HepG2 (cell line): ENCODE data around the gene CCDC38. TPM values are rescaled to one million over a fixed set of nuclear protein-coding genes. Genes with fewer than 3 reads are reported as not detected.
A peak's percentile ranks its signal among the peaks of the same experiment; 100 is the strongest.

Experiments
- ATAC-seq: fragments of 200-7000 bp; cut with Tn5 transposase; 3 replicates; pipeline ENCODE4 v1.9.1; 2020; ENCODE audit warnings: mild to moderate bottlenecking, moderate library complexity
- BruUV-seq: library from RNA; stranded (reverse); fragments of 400-500 nt; replicated peaks from 2 replicates; lab custom pipeline; 2021; lab: Mats Ljungman, UMichigan
- CTCF ChIA-PET: fragments of 300-600 bp; formaldehyde crosslinking; extraction: SDS; loops from one replicate; lab custom pipeline; 2021; ENCODE audit warnings: low total read pairs, inconsistent platforms, low intra/inter-chr PET ratio; lab: Yijun Ruan, JAX
- POLR2A ChIA-PET: fragments of 350-600 bp; sonication (Branson Sonifier 250); formaldehyde crosslinking; loops from one replicate; lab custom pipeline; 2020; ENCODE audit warnings: antibody characterized with exemption, inconsistent platforms; lab: Yijun Ruan, JAX
- DNase-seq: peaks from one replicate; pipeline ENCODE4 v3.0.0-alpha.2; 2015; ENCODE audit warnings: low spot score
- FAIRE-seq: peaks from 3 replicates; lab custom pipeline; 2011; peaks lifted over from hg19 to GRCh38; lab: Jason Lieb, UNC
- H2AFZ ChIP-seq: one replicate; pipeline ENCODE4 v1.6.1; 2011; ENCODE audit warnings: low read length, inconsistent platforms
- H3K27ac ChIP-seq: fragments of 300-600 bp; 3 replicates; pipeline ENCODE4 v1.8.0; 2011; ENCODE audit warnings: mixed run types, mild to moderate bottlenecking, mixed read lengths, low read length, inconsistent platforms; ENCODE audit not compliant: insufficient read depth; ENCODE audit errors: extremely low read length
- H3K27me3 ChIP-seq, 2 experiments: fragments of 200-600 bp in 1 of 2; 2 replicates in 1 of 2; 3 replicates in 1 of 2; pipeline versions ENCODE4 v1.6.0 to v1.8.0; 2011; ENCODE audit warnings: low read length in 2 of 2, mild to moderate bottlenecking in 2 of 2, moderate library complexity in 2 of 2, inconsistent platforms in 1 of 2; ENCODE audit not compliant: insufficient read depth in 2 of 2, control insufficient read depth in 1 of 2
- H3K36me3 ChIP-seq, 2 experiments: fragments of 200-600 bp in 1 of 2; replicated peaks in 1 of 2; 2 replicates in 1 of 2; 3 replicates in 1 of 2; pipeline versions ENCODE4 v1.5.1 to v1.8.0; 2011; ENCODE audit warnings: low read length in 2 of 2, inconsistent platforms in 1 of 2; ENCODE audit not compliant: insufficient read depth in 2 of 2, control insufficient read depth in 1 of 2
- H3K4me1 ChIP-seq: 2 replicates; pipeline ENCODE4 v1.5.1; 2012; ENCODE audit warnings: low read length, inconsistent platforms; ENCODE audit not compliant: insufficient read depth
- H3K4me2 ChIP-seq: 2 replicates; pipeline ENCODE4 v1.6.0; 2011; ENCODE audit warnings: low read depth, low read length, inconsistent platforms
- H3K4me3 ChIP-seq, 3 experiments: fragments of 200-600 bp in 1 of 3; sonication (generic), shearing (Covaris generic) in 1 of 3; replicated peaks in 1 of 3; 2 replicates each; pipeline ENCODE4 v1.5.1; 2011 to 2016; ENCODE audit warnings: low read length in 3 of 3, inconsistent platforms in 2 of 3, low read depth in 2 of 3, mild to moderate bottlenecking in 2 of 3, control low read depth in 1 of 3, mixed read lengths in 1 of 3; ENCODE audit not compliant: insufficient read depth in 1 of 3
- H3K79me2 ChIP-seq: one replicate; pipeline ENCODE4 v1.6.1; 2011; ENCODE audit warnings: low read length, inconsistent platforms; ENCODE audit not compliant: insufficient read depth
- H3K9ac ChIP-seq: 2 replicates; pipeline ENCODE4 v1.6.0; 2011; ENCODE audit warnings: mild to moderate bottlenecking, low read depth, low read length, inconsistent platforms; ENCODE audit not compliant: insufficient read depth
- H3K9me3 ChIP-seq: 2 replicates; pipeline ENCODE4 v1.5.1; 2012; ENCODE audit warnings: mild to moderate bottlenecking, low read length
- H4K20me1 ChIP-seq: 2 replicates; pipeline ENCODE4 v1.6.0; 2011; ENCODE audit warnings: inconsistent platforms, mild to moderate bottlenecking, low read length, moderate library complexity; ENCODE audit not compliant: insufficient read depth
- CAMTA2 ChIP-seq: sonication (generic); formaldehyde crosslinking; IDR thresholded peaks from 2 replicates; pipeline ENCODE4 v1.4.0; 2020; ENCODE audit warnings: mild to moderate bottlenecking, missing genetic modification reagents, borderline replicate concordance
- EHMT2 ChIP-seq: fragments of 200-600 bp; sonication (generic); IDR thresholded peaks from 2 replicates; pipeline ENCODE4 v1.7.0; 2017; ENCODE audit warnings: antibody characterized with exemption, low read depth, low read length, borderline replicate concordance
- ELF3 ChIP-seq: IDR thresholded peaks from 2 replicates; pipeline ENCODE4 v1.6.1; 2016; ENCODE audit warnings: missing genetic modification reagents, missing compliant biosample characterization
- ESRRA ChIP-seq: sonication (generic); formaldehyde crosslinking; IDR thresholded peaks from 2 replicates; pipeline ENCODE4 v1.5.1; 2020; ENCODE audit warnings: mild to moderate bottlenecking, low read depth, missing genetic modification reagents
- GATAD2A ChIP-seq: IDR thresholded peaks from 2 replicates; pipeline ENCODE4 v1.6.1; 2016
- HHEX ChIP-seq: IDR thresholded peaks from 2 replicates; pipeline ENCODE4 v1.6.1; 2016; ENCODE audit warnings: control low read depth
- HMG20A ChIP-seq: IDR thresholded peaks from 2 replicates; pipeline ENCODE4 v1.6.1; 2016; ENCODE audit warnings: borderline replicate concordance
- HNF4G ChIP-seq, 2 experiments: sonication (generic) in 1 of 2; formaldehyde crosslinking in 1 of 2; IDR thresholded peaks; 2 replicates each; pipeline versions ENCODE4 v1.4.0 to v1.6.1; 2011 to 2020; ENCODE audit warnings: borderline replicate concordance in 2 of 2, low read depth in 2 of 2, mild to moderate bottlenecking in 2 of 2, low read length in 1 of 2, missing genetic modification reagents in 1 of 2, moderate library complexity in 1 of 2
- IKZF4 ChIP-seq: sonication (generic); formaldehyde crosslinking; IDR thresholded peaks from 2 replicates; pipeline ENCODE4 v1.5.1; 2020; ENCODE audit warnings: borderline replicate concordance, mild to moderate bottlenecking, low read depth, missing genetic modification reagents; ENCODE audit errors: not compliant biosample characterization
- LBX2 ChIP-seq: sonication (generic); formaldehyde crosslinking; IDR thresholded peaks from 2 replicates; pipeline ENCODE4 v1.5.0; 2020; ENCODE audit warnings: missing genetic modification reagents, mild to moderate bottlenecking, borderline replicate concordance
- MBD4 ChIP-seq: IDR thresholded peaks from 2 replicates; pipeline ENCODE4 v1.6.1; 2012; ENCODE audit warnings: low read length, inconsistent platforms, borderline replicate concordance
- NFIC ChIP-seq: IDR thresholded peaks from 2 replicates; pipeline ENCODE4 v1.6.1; 2012; ENCODE audit warnings: mild to moderate bottlenecking, low read length, inconsistent platforms
- NR2C2 ChIP-seq: sonication (generic); formaldehyde crosslinking; IDR thresholded peaks from 2 replicates; pipeline ENCODE4 v1.4.0; 2020; ENCODE audit warnings: missing genetic modification reagents, mild to moderate bottlenecking, moderate library complexity, borderline replicate concordance
- RARA ChIP-seq: IDR thresholded peaks from 2 replicates; pipeline ENCODE4 v1.6.1; 2016; ENCODE audit warnings: missing genetic modification reagents, missing compliant biosample characterization
- RBFOX2 ChIP-seq: fragments of 200-400 bp; formaldehyde crosslinking; IDR thresholded peaks from 2 replicates; pipeline ENCODE4 v1.6.1; 2017; ENCODE audit warnings: low read depth, mild to moderate bottlenecking, low read length
- SNAI1 ChIP-seq: sonication (generic); formaldehyde crosslinking; IDR thresholded peaks from 2 replicates; pipeline ENCODE4 v1.5.0; 2020; ENCODE audit warnings: mild to moderate bottlenecking, missing genetic modification reagents, borderline replicate concordance
- SP1 ChIP-seq, 2 experiments: fragments of 450-650 bp in 1 of 2; sonication (generic) in 1 of 2; formaldehyde crosslinking in 1 of 2; IDR thresholded peaks; 2 replicates each; pipeline versions ENCODE4 v1.4.0 to v1.6.1; 2016 to 2020; ENCODE audit warnings: missing genetic modification reagents in 1 of 2
- XRCC5 ChIP-seq: fragments of 200-400 bp; formaldehyde crosslinking; optimal IDR thresholded peaks from 2 replicates; pipeline ENCODE3; 2017; ENCODE audit warnings: mild to moderate bottlenecking, low read length
- ZBTB37 ChIP-seq: sonication (generic); formaldehyde crosslinking; IDR thresholded peaks from 2 replicates; pipeline ENCODE4 v1.4.0; 2020; ENCODE audit warnings: mild to moderate bottlenecking, missing genetic modification reagents
- ZKSCAN1 ChIP-seq: fragments of 150-350 bp; IDR thresholded peaks from 2 replicates; pipeline ENCODE4 v1.6.1; 2014; ENCODE audit warnings: low read length
- ZNF121 ChIP-seq: sonication (generic); formaldehyde crosslinking; IDR thresholded peaks from 2 replicates; pipeline ENCODE4 v1.5.0; 2020; ENCODE audit warnings: mild to moderate bottlenecking, missing genetic modification reagents
- ZNF230 ChIP-seq: sonication (generic); formaldehyde crosslinking; IDR thresholded peaks from 2 replicates; pipeline ENCODE4 v1.4.0; 2020; ENCODE audit warnings: mild to moderate bottlenecking, missing genetic modification reagents
- ZNF543 ChIP-seq: sonication (generic); formaldehyde crosslinking; IDR thresholded peaks from 2 replicates; pipeline ENCODE4 v1.4.0; 2020; ENCODE audit warnings: mild to moderate bottlenecking, missing genetic modification reagents
- ZNF563 ChIP-seq: sonication (generic); formaldehyde crosslinking; IDR thresholded peaks from 2 replicates; pipeline ENCODE4 v1.8.0; 2022; ENCODE audit warnings: mild to moderate bottlenecking, moderate library complexity, missing genetic modification reagents
- ZNF572 ChIP-seq: sonication (generic); formaldehyde crosslinking; IDR thresholded peaks from 2 replicates; pipeline ENCODE4 v1.5.1; 2020; ENCODE audit warnings: mild to moderate bottlenecking, missing genetic modification reagents
- WGBS: methylation state at CpG from one replicate; pipeline ENCODE4 v1.1.6; 2017; ENCODE audit warnings: low lambda C conversion rate; 5-methylcytosine and 5-hydroxymethylcytosine counted together
- in situ Hi-C: cut with HindIII; loops from 2 replicates; pipeline ENCODE4 v1.10.0; 2017; ENCODE audit warnings: low pct_unique_long_range_greater_than_20kb; ENCODE audit not compliant: extremely low pct_ligation_motif_present
- intact Hi-C: fragments of 100-400 bp; cut with micrococcal nuclease; formaldehyde crosslinking; loops from one replicate; pipeline ENCODE4 v1.10.0; 2022; ENCODE audit not compliant: unreplicated experiment
- polyA plus RNA-seq, 8 experiments: library from polyadenylated mRNA; depleted of rRNA in 3 of 8; stranded (reverse) in 7 of 8; unstranded in 1 of 8; fragments of >200 nt; fragmentation: Illumina TruSeq in 4 of 8; extraction: Trizol in 4 of 8; gene quantifications; 2 replicates each; pipeline versions ENCODE4 v1.2.1 to v1.2.3, GENCODE V29; 2011 to 2016; ENCODE audit warnings: low read depth in 4 of 8, missing spikeins in 1 of 8, mixed read lengths in 1 of 8; ENCODE audit not compliant: insufficient read depth in 1 of 8
- total RNA-seq, 5 experiments: library from RNA; depleted of rRNA; stranded (reverse); fragments of >200 nt; fragmentation: Illumina TruSeq; extraction: Trizol; gene quantifications; 2 replicates each; pipeline ENCODE4 v1.2.3, GENCODE V29; 2016; ENCODE audit warnings: low read depth in 1 of 5

The CCDC38 gene
- total and polyA plus RNA-seq, 2 of the 13 experiments (the other 11 are each of a cell fraction or from before 2014, with no cell fraction given), result 0.24 to 0.32 TPM

- peak; percentile 40; the same call in 1 of the 2 replicates for TF ChIP-seq RARA (CRISPR knock-in tag)
- no peak for TF ChIP-seq XRCC5
- TF ChIP-seq LBX2 (CRISPR knock-in tag), result no peak
- no peak for TF ChIP-seq HHEX (CRISPR knock-in tag)
- no peak for TF ChIP-seq ZNF121 (CRISPR knock-in tag)
- no peak for TF ChIP-seq ESRRA (CRISPR knock-in tag)
These were observed 57.4 kb downstream of the CCDC38 start (continued) for GRCh38 chr12:95884998-95885397.

GRCh38 chr12:95882873-95883272 is 59.5 kb downstream of the CCDC38 start:
- Histone ChIP-seq H3K9ac (no peak overlapping the region), H2AFZ (no peak overlapping the region), H3K9me3 (peaks cover 11% of the 10 kb centered on the region), H3K4me2 (peak overlapping the region; percentile 63), H3K4me1 (peaks cover 23% of the 10 kb centered on the region), H3K79me2 (no peaks in the 10 kb centered on the region), H3K4me3 (no peak overlapping the region; a peak in 1 of 6 replicates), H4K20me1 (no peaks in the 10 kb centered on the region), H3K27me3 (no peaks in the 10 kb centered on the region), H3K36me3 (no peaks in the 10 kb centered on the region), H3K27ac (no peak overlapping the region)
- no TSS peak for BruUV-seq
- DNase-seq (peak; percentile 52), ATAC-seq (peak; percentile 74), FAIRE-seq (peak; percentile 30)
- CTCF ChIA-PET, result no interaction called here
- POLR2A ChIA-PET, result no interaction called here
- 3% methylated on average over 4 of the region's 4 CpGs for WGBS
- in situ Hi-C loops (no loop called here), intact Hi-C loops (no loop called here)
- TF ChIP-seq CAMTA2, result no peak
- TF ChIP-seq SNAI1 (CRISPR knock-in tag), result no peak
- no peak for TF ChIP-seq SP1 (IDR thresholded peaks at IDR 0.05)
- TF ChIP-seq SP1 (CRISPR knock-in tag; IDR thresholded peaks at IDR 0.05), result no peak
- no peak for TF ChIP-seq ZNF543 (CRISPR knock-in tag)
- TF ChIP-seq ZNF230 (CRISPR knock-in tag), result no peak
- no peak for TF ChIP-seq ZBTB37
- no peak for TF ChIP-seq ZKSCAN1
- peak; percentile 47; the same call in 1 of the 2 replicates for TF ChIP-seq HNF4G (IDR thresholded peaks at IDR 0.05; ENCODE audit: borderline replicate concordance, low read depth, low read length)
- peak; percentile 32; the same call in 1 of the 2 replicates for TF ChIP-seq HNF4G (CRISPR knock-in tag; IDR thresholded peaks at IDR 0.05; ENCODE audit: borderline replicate concordance, low read depth)
- TF ChIP-seq ZNF563, result peak; percentile 26; the same call in 1 of the 2 replicates
- no peak for TF ChIP-seq ZNF572
- peak; percentile 44; the same call in 1 of the 2 replicates for TF ChIP-seq ELF3 (CRISPR knock-in tag)
- TF ChIP-seq MBD4, result no peak
- no peak for TF ChIP-seq RBFOX2
- no peak for TF ChIP-seq HMG20A (CRISPR knock-in tag)
- peak; percentile 36; the same call in 1 of the 2 replicates for TF ChIP-seq EHMT2
- 0 out of 2 replicates have a peak, but pooled peaks have one; percentile 13 for TF ChIP-seq GATAD2A
- TF ChIP-seq NR2C2, result no peak
- no peak for TF ChIP-seq IKZF4
- no peak for TF ChIP-seq NFIC
